Measurements from ENCODE around the gene TMEM62. TPM values are rescaled to one million over a fixed set of nuclear protein-coding genes. Genes with fewer than 3 reads are reported as not detected.

TMEM62 gene
- polyA plus RNA-seq, 2 of the 4 experiments (the other 2 are of a cell fraction) = 6.9 to 7.8 TPM

DNA sequence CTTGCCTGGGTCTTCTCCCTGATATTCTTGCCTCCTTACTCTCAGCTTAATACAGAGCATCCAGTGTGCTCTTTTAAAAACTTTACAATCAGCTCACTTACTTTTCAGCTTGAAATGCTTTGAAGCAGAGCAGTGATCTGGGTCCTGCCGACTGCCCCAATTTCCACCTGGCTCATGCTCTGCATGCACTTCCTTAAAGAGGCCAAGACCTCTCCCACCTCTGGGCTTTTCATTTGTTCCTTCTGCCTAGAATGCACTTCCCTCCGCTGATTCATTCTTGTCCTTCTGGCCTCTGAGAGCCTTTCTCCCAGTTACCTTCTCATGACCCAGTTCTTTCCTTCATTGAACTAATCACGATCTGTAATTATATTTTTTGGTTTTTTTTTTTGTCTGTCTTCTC, 49.9 kb downstream of the TMEM62 start (continued):
- TF ChIP-seq, protein P1, sequence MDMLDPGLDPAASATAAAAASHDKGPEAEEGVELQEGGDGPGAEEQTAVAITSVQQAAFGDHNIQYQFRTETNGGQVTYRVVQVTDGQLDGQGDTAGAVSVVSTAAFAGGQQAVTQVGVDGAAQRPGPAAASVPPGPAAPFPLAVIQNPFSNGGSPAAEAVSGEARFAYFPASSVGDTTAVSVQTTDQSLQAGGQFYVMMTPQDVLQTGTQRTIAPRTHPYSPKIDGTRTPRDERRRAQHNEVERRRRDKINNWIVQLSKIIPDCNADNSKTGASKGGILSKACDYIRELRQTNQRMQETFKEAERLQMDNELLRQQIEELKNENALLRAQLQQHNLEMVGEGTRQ (IDR thresholded peaks at IDR 0.05) = no peak
- TF ChIP-seq ESRRA (IDR thresholded peaks at IDR 0.05; ENCODE audit: borderline replicate concordance, low read length) (no peak), JUN (IDR thresholded peaks at IDR 0.05) (no peak), FOSL2 (IDR thresholded peaks at IDR 0.05) (no peak), FOSL2 (CRISPR knock-in tag; IDR thresholded peaks at IDR 0.05) (no peak), POLR2AphosphoS2 (conservative IDR thresholded peaks at IDR 0.05; ENCODE audit: low read length) (no peak)

DNA sequence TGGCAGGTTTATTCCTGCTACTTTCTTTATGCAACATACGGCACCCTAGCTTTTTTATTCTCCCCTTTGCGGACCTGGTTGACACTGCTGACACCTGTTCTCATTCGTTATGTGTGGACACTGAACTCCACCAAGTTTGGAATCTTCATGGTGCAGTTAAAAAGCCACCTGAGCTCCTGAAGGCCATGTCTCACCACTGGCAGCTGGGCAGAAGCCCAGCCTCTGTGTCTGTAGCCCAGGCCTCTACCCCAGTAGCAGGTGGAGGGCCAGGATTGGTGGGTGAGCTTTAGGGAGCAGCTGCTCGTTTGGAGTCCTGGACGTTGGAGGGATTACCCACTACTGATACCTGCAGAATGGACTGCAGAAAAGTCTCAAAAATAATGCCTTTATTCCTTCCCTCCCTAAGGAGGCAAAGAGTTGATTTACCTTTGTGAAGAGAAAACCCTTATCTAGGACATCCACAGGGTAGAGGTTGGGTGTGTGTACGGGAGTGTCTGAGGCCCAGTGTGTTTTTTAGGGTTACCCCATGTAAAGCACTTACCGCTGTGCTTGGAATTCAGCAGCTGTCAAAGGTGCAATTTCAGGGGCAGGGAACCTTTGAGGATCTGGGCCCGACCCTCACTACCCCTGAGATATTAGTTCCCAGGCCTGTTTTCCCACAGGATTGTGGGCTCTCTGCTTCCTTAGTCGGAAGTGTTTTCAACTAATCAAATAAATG, 51.2 kb downstream of the TMEM62 start:
- WGBS (ENCODE audit: missing lambda C conversion rate) = 84% methylated on average over 7 of the region's 9 CpGs
- ChIA-PET CTCF (interaction anchor here (0.8 to 3.4 kb wide), 4 partner anchors 11 to 115 kb away, joined by 3 to 19 read pairs (median 6); no protein-coding TSS in a partner anchor), POLR2A (interaction anchor here (0.8 kb wide), 1 partner anchor 20 kb away, joined by 3 read pairs; no protein-coding TSS in a partner anchor)
- ATAC-seq = 0 out of 6 replicates have a peak, but pooled peaks of 1 of the 2 experiments have one; percentile 2
- Histone ChIP-seq H3K9me3 (no peaks in the 10 kb centered on the region), H3K4me2 (no peak overlapping the region; the same call in 2 of the 3 replicates), H3K27ac (peak overlapping the region in 1 of 2 experiments; percentile 58; a peak in 3 of 6 replicates), H3K4me3 (no peak overlapping the region), H3K4me1 (peaks cover 6% of the 10 kb centered on the region; the same call in 2 of the 3 replicates)
- TF ChIP-seq, protein P2, sequence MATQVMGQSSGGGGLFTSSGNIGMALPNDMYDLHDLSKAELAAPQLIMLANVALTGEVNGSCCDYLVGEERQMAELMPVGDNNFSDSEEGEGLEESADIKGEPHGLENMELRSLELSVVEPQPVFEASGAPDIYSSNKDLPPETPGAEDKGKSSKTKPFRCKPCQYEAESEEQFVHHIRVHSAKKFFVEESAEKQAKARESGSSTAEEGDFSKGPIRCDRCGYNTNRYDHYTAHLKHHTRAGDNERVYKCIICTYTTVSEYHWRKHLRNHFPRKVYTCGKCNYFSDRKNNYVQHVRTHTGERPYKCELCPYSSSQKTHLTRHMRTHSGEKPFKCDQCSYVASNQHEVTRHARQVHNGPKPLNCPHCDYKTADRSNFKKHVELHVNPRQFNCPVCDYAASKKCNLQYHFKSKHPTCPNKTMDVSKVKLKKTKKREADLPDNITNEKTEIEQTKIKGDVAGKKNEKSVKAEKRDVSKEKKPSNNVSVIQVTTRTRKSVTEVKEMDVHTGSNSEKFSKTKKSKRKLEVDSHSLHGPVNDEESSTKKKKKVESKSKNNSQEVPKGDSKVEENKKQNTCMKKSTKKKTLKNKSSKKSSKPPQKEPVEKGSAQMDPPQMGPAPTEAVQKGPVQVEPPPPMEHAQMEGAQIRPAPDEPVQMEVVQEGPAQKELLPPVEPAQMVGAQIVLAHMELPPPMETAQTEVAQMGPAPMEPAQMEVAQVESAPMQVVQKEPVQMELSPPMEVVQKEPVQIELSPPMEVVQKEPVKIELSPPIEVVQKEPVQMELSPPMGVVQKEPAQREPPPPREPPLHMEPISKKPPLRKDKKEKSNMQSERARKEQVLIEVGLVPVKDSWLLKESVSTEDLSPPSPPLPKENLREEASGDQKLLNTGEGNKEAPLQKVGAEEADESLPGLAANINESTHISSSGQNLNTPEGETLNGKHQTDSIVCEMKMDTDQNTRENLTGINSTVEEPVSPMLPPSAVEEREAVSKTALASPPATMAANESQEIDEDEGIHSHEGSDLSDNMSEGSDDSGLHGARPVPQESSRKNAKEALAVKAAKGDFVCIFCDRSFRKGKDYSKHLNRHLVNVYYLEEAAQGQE (IDR thresholded peaks at IDR 0.05) = no peak
- TF ChIP-seq RARB (CRISPR knock-in tag; IDR thresholded peaks at IDR 0.05) (no peak), POLR2A (IDR thresholded peaks at IDR 0.05; ENCODE audit: low read length) (no peak), ZNF302 (CRISPR knock-in tag; IDR thresholded peaks at IDR 0.05) (no peak), EHMT2 (IDR thresholded peaks at IDR 0.05; ENCODE audit: low read depth) (no peak)
- TF ChIP-seq, protein P3, sequence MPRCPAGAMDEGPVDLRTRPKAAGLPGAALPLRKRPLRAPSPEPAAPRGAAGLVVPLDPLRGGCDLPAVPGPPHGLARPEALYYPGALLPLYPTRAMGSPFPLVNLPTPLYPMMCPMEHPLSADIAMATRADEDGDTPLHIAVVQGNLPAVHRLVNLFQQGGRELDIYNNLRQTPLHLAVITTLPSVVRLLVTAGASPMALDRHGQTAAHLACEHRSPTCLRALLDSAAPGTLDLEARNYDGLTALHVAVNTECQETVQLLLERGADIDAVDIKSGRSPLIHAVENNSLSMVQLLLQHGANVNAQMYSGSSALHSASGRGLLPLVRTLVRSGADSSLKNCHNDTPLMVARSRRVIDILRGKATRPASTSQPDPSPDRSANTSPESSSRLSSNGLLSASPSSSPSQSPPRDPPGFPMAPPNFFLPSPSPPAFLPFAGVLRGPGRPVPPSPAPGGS (IDR thresholded peaks at IDR 0.05) = no peak
- no peak for DNase-seq (ENCODE audit: low read depth in 1 of 2, low spot score in 1 of 2)
- no peak for FAIRE-seq

DNA sequence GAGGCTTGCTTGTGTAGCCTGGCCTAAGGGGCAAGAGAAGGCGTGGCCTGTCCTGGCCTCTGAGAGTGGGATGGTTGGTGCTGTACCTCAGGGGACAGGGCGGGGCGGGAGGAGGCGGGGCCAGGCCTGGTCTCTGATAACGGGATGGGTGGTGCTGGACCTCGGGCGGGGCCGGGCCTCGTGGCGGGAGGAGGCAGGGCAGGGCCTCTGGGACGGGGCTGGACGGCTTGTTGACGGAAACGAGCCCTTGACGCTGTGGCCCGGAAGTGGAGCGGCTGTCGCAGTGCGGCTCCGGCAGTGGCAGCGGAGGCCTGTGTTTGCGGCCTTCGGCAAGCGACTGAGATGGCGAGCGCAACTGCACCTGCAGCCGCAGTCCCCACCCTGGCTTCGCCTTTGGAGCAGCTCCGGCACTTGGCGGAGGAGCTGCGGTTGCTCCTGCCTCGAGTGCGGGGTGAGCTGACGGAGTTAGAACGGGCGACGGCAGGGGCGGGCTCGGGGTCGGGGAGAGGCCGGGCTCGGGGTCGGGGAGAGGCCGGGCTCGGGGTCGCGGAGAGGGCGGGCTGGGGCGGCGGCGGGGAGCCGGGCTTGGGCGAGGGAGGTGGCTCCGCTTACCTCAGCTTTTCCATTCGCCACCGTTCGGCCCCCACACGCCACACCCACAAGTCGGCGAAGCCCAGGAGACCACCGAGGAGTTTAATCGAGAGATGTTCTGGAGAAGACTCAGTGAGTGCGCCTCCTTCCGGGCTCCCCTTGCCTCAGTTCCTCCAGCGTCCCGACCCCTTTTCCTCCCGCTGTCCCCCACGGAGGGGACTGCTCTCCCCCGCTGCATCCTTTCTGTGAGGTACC, 52.0 kb downstream of the TMEM62 start, which contains the start of gene CCNDBP1:
CCNDBP1 (plus strand) TSS at position 247 of the 846 bp plus-strand sequence; CDS start at position 343, 96 bp downstream.
- Histone ChIP-seq H3K27ac (peak within 1 kb of the TSS; percentile 84 to 95), H3K9me3 (no peaks in the 10 kb centered on the region), H3K4me3 (peak within 1 kb of the TSS; percentile 73), H3K4me2 (peak within 1 kb of the TSS; percentile 82), H3K4me1 (peaks cover 6% of the 10 kb centered on the region; the same call in 2 of the 3 replicates)
- ATAC-seq = peak; percentile 97 to 100
- ChIA-PET POLR2A (interaction anchor here (0.6 to 0.8 kb wide), 2 partner anchors 19 to 49 kb away, joined by 3 read pairs; no protein-coding TSS in a partner anchor), CTCF (interaction anchor here (1.4 to 3.4 kb wide), 4 partner anchors 11 to 100 kb away, joined by 4 to 19 read pairs (median 6); no protein-coding TSS in a partner anchor)
- no peak for FAIRE-seq
- under 1% methylated on average over 22 of the region's 69 CpGs for WGBS (ENCODE audit: missing lambda C conversion rate)
- DNase-seq (ENCODE audit: low read depth in 1 of 2, low spot score in 1 of 2) = peak; percentile 91 to 93
- no peak for TF ChIP-seq ZFP36 (IDR thresholded peaks at IDR 0.05; ENCODE audit: borderline replicate concordance, partially characterized antibody)
- no peak for TF ChIP-seq ZNF302 (CRISPR knock-in tag; IDR thresholded peaks at IDR 0.05)
- TF ChIP-seq TFCP2L1 (CRISPR knock-in tag; IDR thresholded peaks at IDR 0.05) = no peak
- TF ChIP-seq GATA3 (IDR thresholded peaks at IDR 0.05; ENCODE audit: borderline replicate concordance) = no peak
- TF ChIP-seq, protein P2 (IDR thresholded peaks at IDR 0.05) = no peak
- no peak for TF ChIP-seq CHD4 (IDR thresholded peaks at IDR 0.05; ENCODE audit: borderline replicate concordance)
- TF ChIP-seq, protein P4, sequence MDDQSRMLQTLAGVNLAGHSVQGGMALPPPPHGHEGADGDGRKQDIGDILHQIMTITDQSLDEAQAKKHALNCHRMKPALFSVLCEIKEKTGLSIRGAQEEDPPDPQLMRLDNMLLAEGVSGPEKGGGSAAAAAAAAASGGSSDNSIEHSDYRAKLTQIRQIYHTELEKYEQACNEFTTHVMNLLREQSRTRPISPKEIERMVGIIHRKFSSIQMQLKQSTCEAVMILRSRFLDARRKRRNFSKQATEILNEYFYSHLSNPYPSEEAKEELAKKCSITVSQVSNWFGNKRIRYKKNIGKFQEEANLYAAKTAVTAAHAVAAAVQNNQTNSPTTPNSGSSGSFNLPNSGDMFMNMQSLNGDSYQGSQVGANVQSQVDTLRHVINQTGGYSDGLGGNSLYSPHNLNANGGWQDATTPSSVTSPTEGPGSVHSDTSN (IDR thresholded peaks at IDR 0.05) = no peak
- TF ChIP-seq EHMT2 (IDR thresholded peaks at IDR 0.05; ENCODE audit: low read depth) = no peak
- TF ChIP-seq CEBPB (IDR thresholded peaks at IDR 0.05) = no peak
- TF ChIP-seq JUNB (IDR thresholded peaks at IDR 0.05) = no peak
